Neuronal stem cell (in vitro differentiated cells): ENCODE data around the gene CDRT4.

Experiments used
- DNase-seq: peaks from one replicate; pipeline ENCODE4 v3.0.0-alpha.2; 2013; ENCODE audit warnings: low spot score
- H2AFZ ChIP-seq: one replicate; pipeline ENCODE4 v1.6.1; 2013; ENCODE audit warnings: mild to moderate bottlenecking, low read length, inconsistent platforms
- H2AK5ac ChIP-seq: 2 replicates; pipeline ENCODE4 v1.6.1; 2013; ENCODE audit warnings: low read depth, mild to moderate bottlenecking, inconsistent platforms, low read length, moderate library complexity, mixed read lengths
- H2BK120ac ChIP-seq: 2 replicates; pipeline ENCODE4 v1.6.1; 2013; ENCODE audit warnings: low read depth, mild to moderate bottlenecking, inconsistent platforms, low read length, moderate library complexity, mixed read lengths
- H2BK12ac ChIP-seq: one replicate; pipeline ENCODE4 v1.6.1; 2013; ENCODE audit warnings: low read length, inconsistent platforms
- H2BK15ac ChIP-seq: 2 replicates; pipeline ENCODE4 v1.6.1; 2013; ENCODE audit warnings: mild to moderate bottlenecking, low read length, inconsistent platforms, mixed read lengths
- H2BK5ac ChIP-seq: one replicate; pipeline ENCODE4 v1.6.1; 2013; ENCODE audit warnings: inconsistent platforms, mild to moderate bottlenecking, low read length, moderate library complexity
- H3K14ac ChIP-seq: one replicate; pipeline ENCODE4 v1.6.1; 2013; ENCODE audit warnings: low read length, inconsistent platforms
- H3K18ac ChIP-seq: 2 replicates; pipeline ENCODE4 v1.6.1; 2013; ENCODE audit warnings: low read length, inconsistent platforms
- H3K23ac ChIP-seq: 2 replicates; pipeline ENCODE4 v1.6.1; 2013; ENCODE audit warnings: low read depth, mild to moderate bottlenecking, mixed read lengths, low read length, inconsistent platforms; ENCODE audit not compliant: poor library complexity
- H3K27ac ChIP-seq: replicated peaks from 3 replicates; pipeline ENCODE4 v1.5.1; 2013; ENCODE audit warnings: low read length, inconsistent platforms
- H3K27me3 ChIP-seq, 3 experiments: 2 replicates each; pipeline ENCODE4 v1.6.1; 2013; ENCODE audit warnings: low read length in 3 of 3, mild to moderate bottlenecking in 2 of 3, inconsistent platforms in 1 of 3, low read depth in 1 of 3, mixed read lengths in 1 of 3, moderate library complexity in 1 of 3; ENCODE audit not compliant: control insufficient read depth in 3 of 3, insufficient read depth in 3 of 3
- H3K36me3 ChIP-seq, 2 donors: replicated peaks in 1 of 2; 2 replicates each; pipeline ENCODE4 v1.6.1; 2013; ENCODE audit warnings: low read length in 2 of 2; ENCODE audit not compliant: control insufficient read depth in 2 of 2, insufficient read depth in 2 of 2
- H3K4ac ChIP-seq: 2 replicates; pipeline ENCODE4 v1.6.1; 2013; ENCODE audit warnings: inconsistent platforms, mild to moderate bottlenecking, low read length, moderate library complexity
- H3K4me1 ChIP-seq, 2 donors: 1 replicate in 1 of 2; 2 replicates in 1 of 2; pipeline ENCODE4 v1.6.1; 2013; ENCODE audit warnings: low read length in 2 of 2, low read depth in 1 of 2; ENCODE audit not compliant: control insufficient read depth in 2 of 2, insufficient read depth in 1 of 2
- H3K4me2 ChIP-seq: one replicate; pipeline ENCODE4 v1.6.1; 2013; ENCODE audit warnings: mild to moderate bottlenecking, low read length, inconsistent platforms; ENCODE audit not compliant: insufficient read depth, poor library complexity, severe bottlenecking
- H3K4me3 ChIP-seq, 2 donors: 2 replicates each; pipeline ENCODE4 v1.5.1; 2013; ENCODE audit warnings: low read length in 2 of 2, mild to moderate bottlenecking in 2 of 2, inconsistent platforms in 1 of 2, moderate library complexity in 1 of 2
- H3K79me1 ChIP-seq: one replicate; pipeline ENCODE4 v1.6.1; 2013; ENCODE audit warnings: low read depth, mild to moderate bottlenecking, inconsistent platforms, low read length, moderate library complexity
- H3K9ac ChIP-seq: one replicate; pipeline ENCODE4 v1.6.1; 2013; ENCODE audit warnings: mild to moderate bottlenecking, low read depth, low read length, inconsistent platforms; ENCODE audit not compliant: poor library complexity
- H3K9me3 ChIP-seq, 2 donors: replicated peaks in 1 of 2; 2 replicates each; pipeline versions ENCODE3 to v1.6.1; 2013; ENCODE audit warnings: low read length in 2 of 2, mild to moderate bottlenecking in 2 of 2, inconsistent platforms in 1 of 2, low read depth in 1 of 2, mixed read lengths in 1 of 2, moderate library complexity in 1 of 2; ENCODE audit not compliant: control insufficient read depth in 2 of 2, insufficient read depth in 1 of 2
- H4K8ac ChIP-seq: one replicate; pipeline ENCODE4 v1.6.1; 2013; ENCODE audit warnings: low read depth, mild to moderate bottlenecking, inconsistent platforms, low read length, moderate library complexity
- H4K91ac ChIP-seq: one replicate; pipeline ENCODE4 v1.6.1; 2013; ENCODE audit warnings: low read length, low read depth, mild to moderate bottlenecking, inconsistent platforms; ENCODE audit not compliant: poor library complexity
- WGBS, 2 donors: extraction: QIAGEN DNeasy Blood & Tissue Kit; methylation state at CpG; one replicate each; pipeline ENCODE4 v1.1.7; 2013; ENCODE audit warnings: missing lambda C conversion rate in 2 of 2, mixed read lengths in 1 of 2; ENCODE audit not compliant: insufficient read length in 2 of 2, insufficient replicate concordance in 1 of 2; ENCODE audit errors: extremely low coverage in 2 of 2; 5-methylcytosine and 5-hydroxymethylcytosine counted together

The CDRT4 gene

DNA sequence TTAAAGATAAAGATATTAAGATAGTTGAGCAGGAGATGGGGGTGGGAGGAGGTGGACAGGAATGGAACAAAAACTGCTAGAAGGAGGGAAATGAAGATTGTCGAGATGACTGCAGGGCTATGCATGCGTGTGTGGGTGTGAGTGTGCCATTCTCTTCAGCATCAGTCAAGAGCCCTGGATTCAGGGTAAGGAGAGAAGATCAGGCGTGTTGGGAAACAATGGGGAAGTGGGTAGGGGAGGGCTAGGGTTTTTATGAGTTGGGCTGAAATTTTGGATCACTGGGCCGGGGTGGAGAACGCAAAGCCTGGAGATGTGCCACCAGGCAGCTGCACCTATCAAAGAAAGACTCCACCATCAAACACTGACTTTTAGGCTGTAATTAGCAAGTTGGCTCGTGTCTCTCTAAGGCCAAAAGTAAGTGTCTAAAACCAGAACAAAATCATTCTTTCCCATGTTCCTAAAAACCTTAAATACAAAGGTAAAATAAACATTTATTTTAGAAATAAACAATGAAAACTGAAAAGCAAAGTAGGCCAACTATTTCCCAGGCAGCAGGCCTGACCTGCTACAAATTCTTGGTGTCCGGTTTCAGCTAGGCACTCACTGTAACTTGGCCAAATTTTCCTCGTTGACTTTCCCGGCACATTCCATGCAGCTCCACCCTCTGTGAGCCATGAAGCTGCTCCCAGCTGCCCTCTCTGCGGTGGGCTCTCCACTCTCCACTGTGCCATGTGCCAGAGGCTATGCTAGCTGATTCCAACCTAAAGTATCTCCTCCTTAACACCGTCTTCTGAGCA is 4.2 kb downstream of the CDRT4 start:
- H4K91ac ChIP-seq: no peak overlapping the region
- H3K4ac ChIP-seq: no peak overlapping the region
- H3K4me2 ChIP-seq: no peak overlapping the region
- no peak overlapping the region for H3K18ac ChIP-seq
- peaks cover 0 to 6% of the 10 kb centered on the region in 2 donors for H3K9me3 ChIP-seq
- no peak overlapping the region for H2BK12ac ChIP-seq
- no peak overlapping the region for H2BK5ac ChIP-seq
- DNase-seq: no peak
- H4K8ac ChIP-seq: no peak overlapping the region
- no peak overlapping the region for H3K9ac ChIP-seq
- H3K36me3 ChIP-seq: no peaks in the 10 kb centered on the region
- no peaks in the 10 kb centered on the region for H3K79me1 ChIP-seq
- H3K23ac ChIP-seq: no peak overlapping the region
- H2AK5ac ChIP-seq: no peak overlapping the region
- no peak overlapping the region for H3K27ac ChIP-seq
- H2AFZ ChIP-seq: no peak overlapping the region
- no peak overlapping the region for H2BK15ac ChIP-seq
- WGBS, 2 donors: no CpG with 5 or more reads among the region's 11 CpGs
- H3K4me1 ChIP-seq: peaks cover 0 to 8% of the 10 kb centered on the region in 2 donors
- H3K14ac ChIP-seq: no peak overlapping the region
- no peak overlapping the region for H3K4me3 ChIP-seq
- no peaks in the 10 kb centered on the region for H3K27me3 ChIP-seq
- no peak overlapping the region for H2BK120ac ChIP-seq

DNA sequence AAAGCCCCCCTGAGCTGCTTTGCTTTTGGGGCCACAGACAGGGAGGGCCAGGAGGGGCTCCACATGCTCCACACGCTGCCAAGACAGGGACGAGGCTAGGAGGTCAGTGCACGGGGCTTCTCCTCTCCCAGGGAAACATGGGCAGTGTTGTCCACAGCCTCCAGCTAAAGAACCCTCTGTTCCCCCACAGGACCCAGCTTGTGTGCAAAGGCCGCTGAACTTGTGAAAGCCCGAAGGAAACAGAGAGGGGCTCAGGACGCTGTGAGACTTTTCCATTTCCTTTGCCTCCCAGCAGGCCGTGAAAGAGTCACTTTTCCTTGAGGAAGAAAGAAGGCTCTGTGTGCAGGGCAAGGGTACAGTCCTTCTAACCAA is 9.7 kb downstream of the CDRT4 start:
- no peak overlapping the region for H3K4me2 ChIP-seq
- peaks cover 0 to 1% of the 10 kb centered on the region in 2 donors for H3K36me3 ChIP-seq
- no peak overlapping the region for H4K8ac ChIP-seq
- no peak overlapping the region for H3K27ac ChIP-seq
- H2BK15ac ChIP-seq: no peak overlapping the region
- no peak for DNase-seq
- H2BK120ac ChIP-seq: no peak overlapping the region
- H3K79me1 ChIP-seq: no peaks in the 10 kb centered on the region
- no peak overlapping the region for H3K4ac ChIP-seq
- H2BK5ac ChIP-seq: no peak overlapping the region
- H2BK12ac ChIP-seq: no peak overlapping the region
- H3K9ac ChIP-seq: no peak overlapping the region
- no peak overlapping the region for H2AFZ ChIP-seq
- no peak overlapping the region for H3K23ac ChIP-seq
- H3K4me3 ChIP-seq: no peak overlapping the region
- no peaks in the 10 kb centered on the region for H3K9me3 ChIP-seq
- no CpG with 5 or more reads among the region's 7 CpGs for WGBS, 2 donors
- H3K14ac ChIP-seq: no peak overlapping the region
- H3K4me1 ChIP-seq: peaks cover 0 to 14% of the 10 kb centered on the region in 2 donors
- H3K18ac ChIP-seq: no peak overlapping the region
- no peak overlapping the region for H4K91ac ChIP-seq
- no peak overlapping the region for H2AK5ac ChIP-seq
- H3K27me3 ChIP-seq: no peaks in the 10 kb centered on the region

DNA sequence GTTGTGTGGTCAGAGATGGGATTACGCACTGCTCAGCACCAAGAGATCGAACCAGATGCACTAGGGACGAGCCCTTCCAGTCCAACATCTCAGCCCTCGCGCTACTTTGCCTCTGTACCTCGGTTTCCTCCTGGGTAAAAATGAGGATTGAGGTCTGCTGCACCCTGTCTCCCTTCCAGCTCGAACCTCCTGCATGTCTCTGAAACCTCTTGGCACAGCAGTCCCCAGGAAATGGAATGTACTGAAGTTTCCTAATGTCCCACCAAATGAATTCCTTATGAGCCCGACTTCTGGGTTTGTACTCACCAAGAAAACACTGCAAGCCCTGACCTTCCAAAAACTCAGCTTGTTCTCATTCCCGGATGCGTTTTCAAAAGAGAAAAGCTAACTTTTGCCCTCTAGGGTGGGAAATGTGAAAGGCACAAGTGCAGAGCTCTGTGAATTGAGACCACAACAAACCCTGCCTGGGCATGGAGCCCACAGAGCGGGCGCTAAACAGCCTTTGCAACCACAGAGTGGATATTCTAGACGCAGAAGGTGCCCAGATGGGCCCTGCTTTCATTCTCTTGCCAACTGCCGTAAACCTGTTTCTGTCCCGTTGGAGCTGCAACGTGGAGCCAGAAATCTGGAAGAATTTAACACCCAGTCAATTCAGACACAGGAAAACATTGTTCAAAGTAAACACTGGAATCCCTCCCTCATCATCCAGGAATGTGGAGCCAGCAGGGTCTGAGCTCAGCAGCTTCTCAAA is 10.3 kb downstream of the CDRT4 start:
- Histone ChIP-seq H3K9ac (no peak overlapping the region), H2BK15ac (no peak overlapping the region), H3K18ac (peak overlapping the region; percentile 39), H3K23ac (no peak overlapping the region), H3K4ac (no peak overlapping the region), H2AFZ (no peak overlapping the region), H3K4me3 (no peak overlapping the region), H2BK12ac (no peak overlapping the region), H2BK120ac (no peak overlapping the region), H3K27me3 (no peaks in the 10 kb centered on the region), H3K36me3 (peaks cover 0 to 4% of the 10 kb centered on the region in 2 donors), H3K4me1 (peaks cover 0 to 14% of the 10 kb centered on the region in 2 donors), H3K14ac (no peak overlapping the region), H3K27ac (no peak overlapping the region), H3K9me3 (no peaks in the 10 kb centered on the region), H2BK5ac (no peak overlapping the region), H2AK5ac (no peak overlapping the region), H3K79me1 (no peaks in the 10 kb centered on the region), H4K8ac (no peak overlapping the region), H4K91ac (no peak overlapping the region), H3K4me2 (no peak overlapping the region)
- no peak for DNase-seq
- WGBS, 2 donors: no CpG with 5 or more reads among the region's 16 CpGs

DNA sequence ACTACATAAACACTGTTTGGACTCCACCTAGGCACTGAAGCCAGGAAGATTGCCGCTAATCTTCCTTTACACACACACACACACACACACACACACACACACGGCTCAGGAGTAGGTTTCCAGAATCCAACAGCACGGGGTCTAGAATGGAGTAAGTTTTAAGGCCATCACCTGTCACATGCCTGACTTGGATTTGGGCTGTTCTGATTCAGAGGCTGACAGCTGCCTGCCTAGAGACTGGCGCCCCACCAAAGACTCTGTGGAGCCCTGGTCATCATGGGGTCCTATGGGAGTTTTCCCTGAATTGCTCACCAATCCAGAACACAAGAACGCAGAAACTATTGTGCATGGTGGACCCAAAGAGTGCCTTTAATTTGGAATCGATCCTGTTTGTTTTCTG is 10.9 kb downstream of the CDRT4 start:
- Histone ChIP-seq H3K9ac (no peak overlapping the region), H2AFZ (no peak overlapping the region), H3K4me1 (peaks cover 0 to 14% of the 10 kb centered on the region in 2 donors), H3K4ac (no peak overlapping the region), H4K91ac (no peak overlapping the region), H2BK120ac (no peak overlapping the region), H3K27ac (no peak overlapping the region), H3K4me2 (no peak overlapping the region), H3K79me1 (no peaks in the 10 kb centered on the region), H3K27me3 (no peaks in the 10 kb centered on the region), H2BK5ac (no peak overlapping the region), H3K18ac (no peak overlapping the region), H2BK12ac (no peak overlapping the region), H4K8ac (no peak overlapping the region), H3K23ac (no peak overlapping the region), H3K36me3 (peaks cover 0 to 4% of the 10 kb centered on the region in 2 donors), H2AK5ac (no peak overlapping the region), H3K9me3 (no peaks in the 10 kb centered on the region), H3K4me3 (no peak overlapping the region), H3K14ac (no peak overlapping the region), H2BK15ac (no peak overlapping the region)
- WGBS, 2 donors: no CpG with 5 or more reads among the region's 6 CpGs
- DNase-seq: no peak
